HG02588 (cell line): Measurements from ENCODE around the gene BAD.
A peak's percentile ranks its signal among the peaks of the same experiment; 100 is the strongest.

Experiments
- ATAC-seq: cut with Tn5 transposase; IDR thresholded peaks from one replicate; pipeline ENCODE4 v1.9.1; 2021; ENCODE audit warnings: mild to moderate bottlenecking, moderate library complexity; ENCODE audit not compliant: unreplicated experiment

BAD gene

DNA sequence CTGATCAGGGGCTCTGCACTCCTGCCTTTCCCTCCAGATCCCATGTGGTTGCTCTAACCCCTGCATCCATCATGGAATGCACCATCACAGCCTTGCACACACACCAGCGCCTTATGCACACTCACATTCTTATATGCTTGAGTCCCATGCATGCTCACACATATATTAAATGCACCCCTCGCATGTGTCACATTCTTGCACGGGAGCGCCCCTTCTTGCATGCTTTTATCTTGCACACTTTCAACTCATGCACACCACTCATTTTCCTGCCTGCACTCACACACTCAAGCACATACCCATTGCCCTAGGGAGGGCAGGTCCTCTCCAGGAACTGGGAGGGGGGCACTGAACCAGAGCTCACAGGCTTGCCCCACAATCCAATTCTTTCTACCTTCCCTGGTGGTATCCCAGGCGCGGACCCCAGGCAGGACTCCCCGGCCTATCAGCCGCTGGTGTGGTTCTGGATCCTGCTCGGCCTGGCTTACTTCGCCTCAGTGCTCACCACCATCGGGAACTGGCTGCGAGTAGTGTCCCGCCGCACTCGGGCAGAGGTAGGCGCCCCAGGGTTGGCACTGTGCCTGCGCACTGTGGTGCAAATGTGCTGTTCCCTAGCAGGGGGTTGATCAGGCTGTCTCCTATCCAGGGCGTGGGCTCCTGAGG is 13.4 kb upstream of the BAD start:
- no peak for ATAC-seq

DNA sequence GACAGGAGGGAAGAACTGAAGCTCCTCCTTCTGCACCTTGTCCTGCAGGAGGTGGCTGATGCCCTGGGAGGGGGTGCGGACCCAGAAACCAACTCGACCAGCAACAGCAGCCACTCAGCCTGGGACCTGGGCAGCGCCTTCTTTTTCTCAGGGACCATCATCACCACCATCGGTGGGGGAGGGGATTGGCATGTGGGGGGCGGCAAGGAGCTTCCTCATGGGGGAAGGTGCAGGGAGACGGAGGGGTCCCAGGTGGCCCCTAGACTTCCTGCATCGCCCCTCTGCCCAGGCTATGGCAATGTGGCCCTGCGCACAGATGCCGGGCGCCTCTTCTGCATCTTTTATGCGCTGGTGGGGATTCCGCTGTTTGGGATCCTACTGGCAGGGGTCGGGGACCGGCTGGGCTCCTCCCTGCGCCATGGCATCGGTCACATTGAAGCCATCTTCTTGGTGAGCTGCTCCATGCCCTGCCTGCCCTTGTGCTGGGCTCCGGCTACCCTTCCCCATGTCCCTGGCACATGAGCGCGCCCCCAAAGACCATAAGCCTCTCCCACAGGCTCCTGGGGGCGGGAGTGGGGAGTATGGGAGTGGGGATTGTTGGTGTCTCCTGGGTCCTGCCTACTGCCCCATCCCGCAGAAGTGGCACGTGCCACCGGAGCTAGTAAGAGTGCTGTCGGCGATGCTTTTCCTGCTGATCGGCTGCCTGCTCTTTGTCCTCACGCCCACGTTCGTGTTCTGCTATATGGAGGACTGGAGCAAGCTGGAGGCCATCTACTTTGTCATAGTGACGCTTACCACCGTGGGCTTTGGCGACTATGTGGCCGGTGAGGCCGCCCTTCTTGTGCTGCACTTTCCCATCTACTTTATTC is 12.6 kb upstream of the BAD start:
- ATAC-seq = no peak

DNA sequence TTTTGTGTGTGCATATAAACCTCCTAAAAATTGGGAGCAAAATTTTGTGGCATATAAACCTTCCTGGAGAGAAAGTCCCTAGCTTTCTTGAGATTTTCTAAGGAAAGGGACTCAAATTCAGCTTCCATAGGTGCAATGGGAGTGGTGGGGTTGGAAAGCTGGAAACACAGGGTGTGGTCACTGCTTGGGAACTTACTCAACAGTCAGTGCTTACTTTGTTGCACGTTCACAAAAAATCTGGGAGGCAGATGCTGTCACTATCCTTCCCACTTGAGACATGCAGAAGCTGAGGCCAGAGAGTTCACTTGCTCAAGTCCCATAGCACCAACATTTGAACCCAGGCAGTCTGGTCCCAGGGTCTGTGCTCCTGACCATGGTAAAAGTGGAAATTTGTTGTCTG is 11.8 kb upstream of the BAD start:
- no peak for ATAC-seq

DNA sequence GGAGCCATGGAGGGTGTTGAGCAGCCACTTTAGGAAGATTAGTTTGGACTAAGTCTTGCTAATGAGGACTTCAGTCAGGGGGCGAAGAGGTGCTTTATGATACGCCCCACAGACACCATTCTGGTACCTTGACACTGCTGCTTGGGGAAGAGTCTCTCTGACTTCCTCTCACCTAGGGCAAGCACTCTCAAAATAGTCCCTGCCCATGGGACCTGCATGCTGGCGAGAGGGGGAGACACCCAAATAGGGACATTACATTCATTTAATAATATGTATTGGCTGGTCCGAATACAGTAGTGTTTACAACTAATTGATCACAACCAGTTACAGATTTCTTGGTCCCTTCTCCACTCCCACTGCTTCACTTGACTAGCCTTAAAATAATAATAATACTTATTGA is 11.3 kb upstream of the BAD start:
- no peak for ATAC-seq

DNA sequence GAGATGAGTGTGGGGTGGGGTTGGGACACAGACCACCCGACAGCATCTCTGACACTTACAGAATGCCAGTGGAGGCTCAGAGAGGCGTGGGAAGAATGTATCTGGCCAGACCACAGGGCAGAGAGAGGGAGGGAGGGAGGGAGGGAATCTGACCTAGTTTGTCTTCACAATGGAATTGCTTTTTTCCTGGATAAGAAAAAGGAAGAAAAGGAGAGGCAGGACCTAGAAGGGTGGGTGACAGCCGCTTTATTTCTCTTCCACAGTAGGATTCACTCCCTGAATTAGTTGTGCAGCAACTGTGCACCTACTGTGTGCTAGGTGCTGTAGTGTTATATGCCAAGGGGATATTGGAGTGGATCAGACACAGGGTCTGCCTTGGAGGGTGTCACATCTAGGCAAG is 10.3 kb upstream of the BAD start:
- ATAC-seq = no peak

DNA sequence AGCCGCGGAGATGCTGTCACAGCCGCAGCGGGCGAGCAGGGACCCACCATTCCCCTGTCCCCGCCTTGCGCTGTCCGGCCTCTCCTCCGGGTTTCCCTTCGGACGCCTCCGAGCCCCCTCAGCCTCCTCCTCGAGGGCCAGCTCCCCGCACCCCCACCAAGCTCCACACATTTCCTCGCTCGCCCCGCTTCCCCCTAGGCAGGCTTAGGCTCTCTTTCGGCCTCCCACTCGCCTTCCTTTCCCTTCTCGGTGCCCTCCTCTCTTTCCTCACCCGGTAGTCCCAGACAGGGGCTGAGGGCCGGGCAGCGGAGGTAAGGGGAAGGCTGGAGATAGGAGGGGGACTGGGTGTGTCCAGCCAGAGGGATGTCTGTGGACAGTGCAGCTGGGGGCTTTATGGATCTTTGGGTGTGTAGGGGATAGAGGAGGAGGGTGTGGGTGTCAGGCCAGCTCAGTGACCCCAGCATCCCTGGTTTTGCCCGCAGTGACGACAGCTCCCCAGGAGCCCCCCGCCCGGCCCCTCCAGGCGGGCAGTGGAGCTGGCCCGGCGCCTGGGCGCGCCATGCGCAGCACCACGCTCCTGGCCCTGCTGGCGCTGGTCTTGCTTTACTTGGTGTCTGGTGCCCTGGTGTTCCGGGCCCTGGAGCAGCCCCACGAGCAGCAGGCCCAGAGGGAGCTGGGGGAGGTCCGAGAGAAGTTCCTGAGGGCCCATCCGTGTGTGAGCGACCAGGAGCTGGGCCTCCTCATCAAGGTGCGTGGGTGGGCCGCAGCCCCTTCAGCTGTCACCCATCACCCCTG is 8.2 kb upstream of the BAD start:
- no peak for ATAC-seq

DNA sequence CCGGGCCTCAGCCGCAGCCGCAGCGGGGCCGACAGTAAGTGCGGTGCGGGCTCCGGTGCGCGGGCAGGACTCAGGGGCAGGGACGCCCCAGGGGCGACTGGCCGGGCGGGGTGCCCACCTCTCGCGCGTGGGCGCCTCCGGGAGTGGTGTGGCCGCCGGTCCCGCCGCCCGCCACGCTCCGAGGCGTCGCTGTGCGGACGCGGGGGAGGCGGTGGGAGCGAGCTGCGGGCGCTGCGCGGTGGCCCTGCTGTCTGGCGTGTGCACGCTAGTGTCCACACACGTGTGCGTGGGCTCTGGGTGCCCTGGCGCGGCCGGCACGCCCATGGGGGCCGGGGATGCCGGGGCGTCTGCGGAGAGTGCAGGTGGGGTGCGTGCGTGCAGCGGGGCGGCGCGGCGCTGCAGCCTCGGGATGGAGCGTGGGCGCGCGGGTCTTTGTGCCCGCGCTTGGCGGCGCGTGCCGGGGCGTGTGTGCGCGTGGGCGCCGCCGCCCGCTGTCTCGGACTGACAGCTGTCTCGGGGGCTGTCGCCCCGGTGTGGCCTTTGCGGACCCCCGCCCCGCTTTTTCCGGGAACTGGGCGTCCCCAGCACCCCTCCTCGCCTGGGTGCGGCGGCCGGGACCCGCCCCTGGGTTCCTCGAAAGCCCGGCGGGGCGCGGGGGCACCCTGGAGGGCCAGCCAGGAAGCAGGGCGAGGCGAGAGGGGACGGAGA is 7.4 kb upstream of the BAD start:
- ATAC-seq = no peak

DNA sequence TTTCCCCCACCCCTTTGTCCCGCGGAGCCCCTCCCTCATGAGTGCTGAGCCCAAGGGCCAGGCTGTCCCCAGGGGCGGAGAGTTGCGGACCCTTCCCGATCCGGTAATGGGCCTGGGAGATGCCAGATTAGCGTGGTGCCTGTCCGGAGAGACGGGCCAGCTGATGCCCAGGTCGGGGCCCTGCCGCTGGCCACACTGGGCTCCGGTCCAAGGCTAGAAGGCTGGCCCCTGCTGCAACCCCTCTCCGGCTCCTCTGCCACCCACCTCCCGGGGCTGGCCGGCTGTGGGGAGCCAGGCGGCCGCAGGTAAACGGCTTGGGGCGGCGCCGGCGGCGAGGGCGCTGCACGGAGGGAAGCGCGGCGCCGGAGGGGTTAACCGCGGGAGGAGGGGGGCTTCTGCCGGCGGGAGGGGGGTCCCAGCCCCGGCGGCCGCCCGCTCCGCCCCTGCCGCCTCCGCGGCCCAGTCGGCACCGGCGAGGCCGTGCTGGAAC is 6.8 kb upstream of the BAD start, which contains the start of gene KCNK4:
Gene KCNK4 (plus strand): TSS at position 41 of the 490 bp plus-strand sequence. CDS start 1,717 bp downstream, outside the sequence.
- no peak for ATAC-seq

DNA sequence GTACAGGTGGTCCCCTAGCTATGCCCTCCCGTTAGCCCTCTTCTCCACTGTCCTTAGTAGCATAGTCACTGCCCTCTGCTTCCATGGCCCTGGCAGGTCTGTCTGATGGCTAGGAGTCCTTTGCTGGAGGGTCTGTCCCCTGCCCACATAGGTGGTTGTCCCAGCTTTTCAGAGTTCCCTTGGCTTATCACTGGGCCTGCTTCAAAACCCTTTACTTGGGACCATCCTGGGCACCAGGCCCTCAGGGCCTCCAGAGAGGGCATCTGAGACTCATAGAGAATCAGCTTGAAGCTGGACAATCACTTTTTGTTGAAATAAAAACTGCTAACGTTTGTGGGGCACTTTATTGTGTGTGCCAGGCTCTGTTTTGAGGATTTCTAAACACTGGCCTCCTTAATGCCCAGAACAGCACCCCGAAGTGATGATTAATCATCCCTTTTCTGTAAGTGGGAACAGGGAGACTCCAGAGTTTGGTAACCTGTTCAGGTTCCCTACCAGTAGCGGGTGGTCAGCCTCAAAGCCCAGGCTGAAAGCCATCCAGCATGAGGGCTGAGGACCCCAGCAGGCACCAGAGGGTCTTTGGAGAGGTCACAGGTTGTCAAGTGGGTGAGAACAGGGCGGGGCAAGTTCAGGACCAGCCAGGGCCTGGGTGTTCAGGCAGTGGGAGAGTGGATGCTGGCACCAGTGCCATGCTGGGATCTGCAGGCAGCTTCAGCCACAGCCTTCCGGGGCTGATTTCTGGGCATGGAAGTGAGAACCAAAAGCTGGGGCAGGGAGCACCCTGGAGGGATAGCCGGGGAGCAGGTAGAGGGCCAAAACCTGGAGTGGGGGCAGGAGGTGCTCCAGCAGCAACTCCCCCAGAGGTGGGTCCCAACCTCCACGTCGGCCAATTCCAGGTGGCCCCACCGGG is 6.1 kb upstream of the BAD start:
- ATAC-seq = no peak

DNA sequence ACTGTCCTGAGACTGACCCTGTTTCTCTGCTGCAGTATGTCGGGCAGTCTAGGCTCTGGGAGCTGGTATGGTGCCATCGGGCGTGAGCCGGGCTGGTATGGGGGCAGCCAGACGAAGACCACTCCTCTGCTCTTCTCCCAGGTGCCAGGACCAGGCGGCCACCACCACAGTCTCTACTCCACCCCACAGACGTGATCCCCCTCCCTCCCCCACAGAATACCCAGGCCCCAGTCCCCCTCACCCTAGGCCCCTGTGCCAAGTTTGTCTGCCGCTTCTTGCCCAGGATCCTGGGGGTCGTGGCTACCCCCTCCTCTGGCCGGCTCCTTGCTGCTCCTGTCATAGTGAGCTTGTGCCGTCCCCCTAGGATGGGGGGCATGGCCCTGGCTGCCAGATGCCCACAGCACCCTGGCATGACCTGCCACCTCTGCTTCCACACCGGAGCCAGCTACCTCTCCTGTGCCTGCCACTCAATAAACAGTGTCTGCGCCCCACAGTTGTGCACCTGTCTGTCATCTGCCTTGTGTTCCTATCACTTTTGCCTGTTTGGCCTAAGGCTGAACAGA is 4.6 kb upstream of the BAD start:
- no peak for ATAC-seq

DNA sequence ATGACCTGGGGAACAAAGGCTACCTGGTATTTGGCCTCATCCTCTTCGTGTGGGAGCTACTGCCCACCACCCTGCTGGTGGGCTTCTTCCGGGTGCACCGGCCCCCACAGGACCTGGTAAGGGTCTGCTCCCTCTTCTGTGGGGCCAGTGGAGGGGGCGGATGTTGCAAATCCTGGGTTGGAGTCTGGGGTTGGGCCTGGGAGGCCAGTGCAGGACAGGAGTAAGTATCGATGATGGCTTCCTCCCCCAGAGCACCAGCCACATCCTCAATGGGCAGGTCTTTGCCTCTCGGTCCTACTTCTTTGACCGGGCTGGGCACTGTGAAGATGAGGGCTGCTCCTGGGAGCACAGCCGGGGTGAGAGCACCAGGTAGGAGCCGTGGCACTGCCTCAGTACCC is 3.9 kb upstream of the BAD start:
- no peak for ATAC-seq

DNA sequence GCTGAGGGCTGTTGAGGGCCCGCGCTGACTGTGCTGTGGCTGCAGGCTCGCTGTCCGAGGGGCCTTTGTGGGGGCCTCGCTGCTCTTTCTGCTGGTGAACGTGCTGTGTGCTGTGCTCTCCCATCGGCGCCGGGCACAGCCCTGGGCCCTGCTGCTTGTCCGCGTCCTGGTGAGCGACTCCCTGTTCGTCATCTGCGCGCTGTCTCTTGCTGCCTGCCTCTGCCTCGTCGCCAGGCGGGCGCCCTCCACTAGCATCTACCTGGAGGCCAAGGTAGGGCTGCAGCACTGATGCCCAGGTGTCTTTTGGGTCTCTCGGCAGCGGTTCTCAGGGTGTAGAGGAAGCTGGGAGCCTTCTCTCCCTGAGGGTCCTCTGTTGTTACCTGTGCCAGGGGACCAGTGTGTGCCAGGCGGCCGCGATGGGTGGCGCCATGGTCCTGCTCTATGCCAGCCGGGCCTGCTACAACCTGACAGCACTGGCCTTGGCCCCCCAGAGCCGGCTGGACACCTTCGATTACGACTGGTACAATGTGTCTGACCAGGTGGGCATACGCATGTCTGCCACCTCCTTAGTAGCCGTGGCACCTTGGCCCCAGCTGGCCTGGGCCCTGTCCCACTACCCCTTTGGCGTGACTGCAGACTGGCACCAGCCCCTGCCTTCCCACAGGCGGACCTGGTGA is 3.3 kb upstream of the BAD start:
- ATAC-seq = no peak

DNA sequence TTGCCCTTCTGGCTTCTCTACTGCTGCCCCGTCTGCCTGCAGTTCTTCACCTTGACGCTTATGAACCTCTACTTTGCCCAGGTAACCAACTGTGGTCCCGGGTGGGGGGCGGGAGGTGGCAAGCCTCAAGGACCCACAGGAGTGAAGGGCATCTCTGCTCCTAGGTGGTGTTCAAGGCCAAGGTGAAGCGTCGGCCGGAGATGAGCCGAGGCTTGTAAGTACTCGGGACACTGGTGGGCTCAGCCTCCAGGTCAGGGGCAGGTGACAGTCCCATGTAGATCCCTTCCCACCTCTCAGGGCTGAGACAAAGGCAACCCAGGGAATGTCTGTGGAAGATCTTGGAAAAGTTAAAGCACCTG is 2.3 kb upstream of the BAD start:
- no peak for ATAC-seq

DNA sequence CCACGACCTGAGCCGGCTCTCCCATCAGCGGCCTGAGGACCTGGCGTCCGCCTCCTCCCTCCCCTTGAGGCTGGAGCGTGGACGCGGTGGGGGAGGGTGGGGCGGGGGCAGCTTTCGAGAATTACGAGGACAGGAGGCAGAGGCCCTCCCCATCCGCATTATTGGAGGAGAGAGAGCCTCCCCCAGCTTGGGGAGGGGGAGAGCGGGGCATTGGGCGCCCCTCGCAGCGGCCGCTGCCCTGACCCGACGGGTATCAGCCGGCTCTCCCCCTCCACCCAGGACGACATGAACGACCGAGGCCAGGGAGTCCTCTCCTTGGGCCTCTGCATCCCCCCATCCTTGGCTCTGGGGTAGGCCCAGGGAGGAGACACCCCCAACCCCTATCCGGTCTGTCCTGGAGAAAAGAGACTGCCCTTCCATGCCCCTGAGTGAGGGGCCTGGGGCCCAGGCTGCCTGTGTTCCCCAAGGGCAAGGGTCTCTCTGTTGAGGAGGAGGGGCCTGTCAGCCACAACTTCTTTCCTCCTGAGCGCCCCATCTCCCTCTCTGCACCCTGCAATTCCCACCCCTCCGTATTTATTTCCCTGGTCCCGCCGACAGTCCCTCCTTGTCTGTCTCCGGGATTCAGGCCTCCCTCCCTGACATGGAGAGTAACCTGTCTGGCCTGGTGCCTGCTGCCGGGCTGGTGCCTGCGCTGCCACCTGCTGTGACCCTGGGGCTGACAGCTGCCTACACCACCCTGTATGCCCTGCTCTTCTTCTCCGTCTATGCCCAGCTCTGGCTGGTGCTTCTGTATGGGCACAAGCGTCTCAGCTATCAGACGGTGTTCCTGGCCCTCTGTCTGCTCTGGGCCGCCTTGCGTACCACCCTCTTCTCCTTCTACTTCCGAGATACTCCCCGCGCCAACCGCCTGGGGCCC is 1.7 kb upstream of the BAD start:
- ATAC-seq = no peak

DNA sequence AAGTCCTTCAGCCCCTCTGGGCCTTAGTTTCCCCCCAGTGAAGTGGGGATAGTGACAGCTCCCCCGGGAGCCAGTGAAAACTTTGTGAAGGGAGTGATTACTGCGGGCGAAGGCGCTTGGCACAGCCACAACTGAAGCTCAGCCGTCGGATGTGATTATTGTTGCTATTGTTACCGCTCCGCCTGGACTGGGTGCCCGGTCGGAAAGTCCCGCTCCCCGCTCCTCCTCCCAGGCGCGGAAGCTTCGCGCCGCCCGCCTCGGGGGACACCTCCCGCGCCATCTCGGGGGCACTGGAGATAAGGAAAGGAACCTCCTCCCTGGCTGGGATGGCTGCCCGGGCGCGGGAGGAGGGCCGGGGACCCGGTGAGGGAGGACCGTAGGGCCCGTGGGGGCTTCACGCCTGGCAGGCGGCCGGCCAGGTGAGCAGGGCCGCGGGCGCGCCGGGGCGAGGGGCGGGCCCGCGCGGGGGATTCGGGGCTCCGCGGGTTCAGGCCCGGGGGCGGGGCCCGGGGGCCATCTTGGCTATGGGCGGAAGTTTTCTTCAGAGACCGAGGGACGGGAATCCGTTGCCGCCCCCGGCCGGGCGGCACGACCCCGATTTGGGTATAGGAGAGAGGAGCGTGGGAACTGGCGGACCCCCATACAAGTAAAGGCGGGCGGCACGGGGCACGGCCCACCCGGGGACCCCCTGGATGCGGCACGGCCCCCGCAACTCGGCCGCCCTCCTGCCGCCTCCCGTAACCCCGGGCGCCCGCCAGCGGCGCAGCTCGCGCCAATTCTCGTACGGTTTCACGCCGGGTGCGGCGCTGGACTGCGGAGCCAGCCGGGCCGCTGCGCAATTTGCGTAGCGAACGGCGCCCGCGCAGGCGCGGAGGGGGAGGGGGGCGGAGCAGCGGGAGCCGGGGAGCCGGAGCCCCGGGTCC is 758 bp upstream of the BAD start, which contains the start of gene GPR137:
Gene GPR137 (plus strand): TSS at position 887 of the 923 bp plus-strand sequence. CDS start 677 bp downstream, outside the sequence.
- peak; percentile 49 for ATAC-seq

DNA sequence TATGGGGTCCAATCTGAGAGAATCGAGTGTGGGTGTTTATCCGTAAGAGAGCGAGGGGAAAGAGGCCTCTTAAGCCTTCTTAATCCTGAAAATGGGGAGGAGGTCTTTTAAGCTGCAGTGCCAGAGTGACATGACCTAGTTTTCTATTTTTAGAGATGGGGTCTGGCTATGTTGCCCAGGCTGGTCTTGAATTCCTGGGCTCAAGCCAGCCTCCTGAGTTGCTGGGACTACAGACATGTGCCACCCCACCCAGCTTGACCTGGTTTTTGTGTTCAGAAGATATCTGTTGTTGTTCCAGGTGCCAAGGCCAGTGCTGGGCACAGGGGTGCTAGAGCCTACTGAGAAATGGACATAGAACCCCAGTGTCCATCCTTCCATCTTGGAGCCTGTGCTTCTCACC is 1.4 kb downstream of the BAD start:
- ATAC-seq = no peak
